ENCODE data around the gene ANKFN1.

The ANKFN1 gene

GRCh38 chr17:56177361-56177760 is 24.1 kb downstream of the ANKFN1 start:
- H3K36me3 ChIP-seq (ENCODE audit: control insufficient read depth, insufficient read depth, low read length) = no peaks in the 10 kb centered on the region
- no peak overlapping the region for H3K27ac ChIP-seq (ENCODE audit: insufficient read depth, low read length, poor library complexity, severe bottlenecking)
- no peak overlapping the region for H3K4me3 ChIP-seq (ENCODE audit: insufficient read depth, low read depth, low read length, poor library complexity, severe bottlenecking)
- DNase-seq = no peak
- H3K9me3 ChIP-seq (ENCODE audit: control insufficient read depth, low read length) = no peaks in the 10 kb centered on the region
- no peaks in the 10 kb centered on the region for H3K4me1 ChIP-seq (ENCODE audit: control insufficient read depth, insufficient read depth, low read length, poor library complexity, severe bottlenecking)
- H3K27me3 ChIP-seq (replicated peaks; ENCODE audit: control insufficient read depth, insufficient read depth, low read length, poor library complexity, severe bottlenecking) = peaks cover 8% of the 10 kb centered on the region

DNA sequence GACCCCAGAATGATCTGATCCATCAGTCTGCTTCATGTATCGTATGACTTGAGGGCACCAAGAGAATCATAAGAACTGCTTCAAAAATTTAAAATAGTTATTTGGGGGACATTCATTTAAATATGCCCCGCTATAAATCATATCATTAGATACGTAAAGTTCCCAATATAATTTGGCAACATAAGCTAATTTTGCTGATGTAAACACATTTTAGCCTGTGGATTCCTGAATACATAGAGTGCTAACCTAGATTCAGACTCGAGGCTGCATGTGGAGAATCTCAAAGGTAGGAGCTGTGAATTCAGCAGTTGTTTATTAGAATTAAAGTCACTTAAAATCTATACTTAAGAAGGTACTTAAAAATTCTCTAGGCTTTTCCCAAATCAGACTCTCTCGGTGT is 24.9 kb downstream of the ANKFN1 start:
- Histone ChIP-seq H3K36me3 (ENCODE audit: control insufficient read depth, insufficient read depth, low read length) (no peaks in the 10 kb centered on the region), H3K4me3 (ENCODE audit: insufficient read depth, low read depth, low read length, poor library complexity, severe bottlenecking) (no peak overlapping the region), H3K4me1 (ENCODE audit: control insufficient read depth, insufficient read depth, low read length, poor library complexity, severe bottlenecking) (no peaks in the 10 kb centered on the region), H3K27ac (ENCODE audit: insufficient read depth, low read length, poor library complexity, severe bottlenecking) (no peak overlapping the region), H3K9me3 (ENCODE audit: control insufficient read depth, low read length) (no peaks in the 10 kb centered on the region), H3K27me3 (replicated peaks; ENCODE audit: control insufficient read depth, insufficient read depth, low read length, poor library complexity, severe bottlenecking) (peaks cover 8% of the 10 kb centered on the region)
- no peak for DNase-seq

DNA sequence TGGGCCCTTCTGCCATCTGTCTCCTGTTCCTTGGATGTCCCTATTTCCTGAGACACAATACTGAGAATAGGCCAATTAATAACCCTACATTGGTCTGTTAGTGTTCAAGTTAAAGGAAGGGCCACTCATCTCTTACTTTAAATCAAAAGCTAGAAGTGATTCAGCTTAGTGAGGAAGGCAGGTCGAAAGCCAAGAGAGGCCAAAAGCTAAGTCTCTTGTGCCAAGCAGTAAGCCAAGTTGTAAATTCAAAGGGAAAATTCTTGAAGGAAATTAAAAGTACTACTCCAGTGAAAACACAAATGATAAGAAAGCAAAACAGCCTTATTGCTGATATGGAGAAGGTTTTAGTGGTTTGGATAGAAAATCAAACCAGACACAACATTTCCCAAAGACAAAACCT is 28.8 kb downstream of the ANKFN1 start:
- DNase-seq = no peak
- Histone ChIP-seq H3K36me3 (ENCODE audit: control insufficient read depth, insufficient read depth, low read length) (no peaks in the 10 kb centered on the region), H3K9me3 (ENCODE audit: control insufficient read depth, low read length) (no peaks in the 10 kb centered on the region), H3K27ac (ENCODE audit: insufficient read depth, low read length, poor library complexity, severe bottlenecking) (no peak overlapping the region), H3K27me3 (replicated peaks; ENCODE audit: control insufficient read depth, insufficient read depth, low read length, poor library complexity, severe bottlenecking) (no peaks in the 10 kb centered on the region), H3K4me1 (ENCODE audit: control insufficient read depth, insufficient read depth, low read length, poor library complexity, severe bottlenecking) (no peaks in the 10 kb centered on the region), H3K4me3 (ENCODE audit: insufficient read depth, low read depth, low read length, poor library complexity, severe bottlenecking) (no peak overlapping the region)

GRCh38 chr17:56184650-56185049 is 31.4 kb downstream of the ANKFN1 start:
- no peaks in the 10 kb centered on the region for H3K27me3 ChIP-seq (replicated peaks; ENCODE audit: control insufficient read depth, insufficient read depth, low read length, poor library complexity, severe bottlenecking)
- H3K27ac ChIP-seq (ENCODE audit: insufficient read depth, low read length, poor library complexity, severe bottlenecking) = no peak overlapping the region
- no peak overlapping the region for H3K4me3 ChIP-seq (ENCODE audit: insufficient read depth, low read depth, low read length, poor library complexity, severe bottlenecking)
- no peaks in the 10 kb centered on the region for H3K4me1 ChIP-seq (ENCODE audit: control insufficient read depth, insufficient read depth, low read length, poor library complexity, severe bottlenecking)
- H3K36me3 ChIP-seq (ENCODE audit: control insufficient read depth, insufficient read depth, low read length) = no peaks in the 10 kb centered on the region
- no peaks in the 10 kb centered on the region for H3K9me3 ChIP-seq (ENCODE audit: control insufficient read depth, low read length)
- DNase-seq = no peak

- no peak for DNase-seq
Measured at GRCh38 chr17:56185491-56186221, 32.4 kb downstream of the ANKFN1 start.

DNA sequence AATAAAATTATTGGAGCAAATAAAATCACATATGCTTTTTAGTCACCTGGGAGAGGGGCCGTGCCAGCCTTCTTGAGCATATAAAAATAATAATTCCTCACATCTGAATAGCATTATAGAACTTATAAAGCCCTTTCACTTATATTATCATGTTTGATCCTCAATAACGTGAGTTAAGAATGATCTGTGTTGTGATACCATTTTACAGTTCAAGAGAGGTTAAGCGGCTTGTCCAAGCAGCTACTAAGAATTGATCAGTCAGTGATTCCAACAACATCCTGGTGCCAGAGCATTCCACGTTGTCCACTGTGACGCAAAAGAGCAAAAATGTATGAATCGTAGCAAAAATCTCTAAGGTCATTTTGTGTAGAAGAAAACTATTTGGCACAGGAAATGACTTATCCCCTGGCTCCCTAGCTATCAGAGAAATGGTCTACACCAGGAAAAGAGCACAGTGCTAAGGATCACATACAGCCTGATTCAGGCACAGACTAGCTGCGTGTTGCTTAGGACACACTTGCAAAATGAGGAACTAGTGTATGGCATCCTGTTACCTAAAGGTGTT is 33.0 kb downstream of the ANKFN1 start:
- Histone ChIP-seq H3K36me3 (ENCODE audit: control insufficient read depth, insufficient read depth, low read length) (no peaks in the 10 kb centered on the region), H3K9me3 (ENCODE audit: control insufficient read depth, low read length) (no peaks in the 10 kb centered on the region), H3K4me3 (ENCODE audit: insufficient read depth, low read depth, low read length, poor library complexity, severe bottlenecking) (no peak overlapping the region), H3K4me1 (ENCODE audit: control insufficient read depth, insufficient read depth, low read length, poor library complexity, severe bottlenecking) (no peaks in the 10 kb centered on the region), H3K27ac (ENCODE audit: insufficient read depth, low read length, poor library complexity, severe bottlenecking) (no peak overlapping the region), H3K27me3 (replicated peaks; ENCODE audit: control insufficient read depth, insufficient read depth, low read length, poor library complexity, severe bottlenecking) (no peaks in the 10 kb centered on the region)
- DNase-seq = no peak

More at GRCh38 chr17:56185491-56186221, 32.4 kb downstream of the ANKFN1 start:
- H3K4me1 ChIP-seq (ENCODE audit: control insufficient read depth, insufficient read depth, low read length, poor library complexity, severe bottlenecking) = no peaks in the 10 kb centered on the region
- no peaks in the 10 kb centered on the region for H3K27me3 ChIP-seq (replicated peaks; ENCODE audit: control insufficient read depth, insufficient read depth, low read length, poor library complexity, severe bottlenecking)
- no peaks in the 10 kb centered on the region for H3K36me3 ChIP-seq (ENCODE audit: control insufficient read depth, insufficient read depth, low read length)
- H3K27ac ChIP-seq (ENCODE audit: insufficient read depth, low read length, poor library complexity, severe bottlenecking) = no peak overlapping the region
- H3K9me3 ChIP-seq (ENCODE audit: control insufficient read depth, low read length) = no peaks in the 10 kb centered on the region
- no peak overlapping the region for H3K4me3 ChIP-seq (ENCODE audit: insufficient read depth, low read depth, low read length, poor library complexity, severe bottlenecking)

DNA sequence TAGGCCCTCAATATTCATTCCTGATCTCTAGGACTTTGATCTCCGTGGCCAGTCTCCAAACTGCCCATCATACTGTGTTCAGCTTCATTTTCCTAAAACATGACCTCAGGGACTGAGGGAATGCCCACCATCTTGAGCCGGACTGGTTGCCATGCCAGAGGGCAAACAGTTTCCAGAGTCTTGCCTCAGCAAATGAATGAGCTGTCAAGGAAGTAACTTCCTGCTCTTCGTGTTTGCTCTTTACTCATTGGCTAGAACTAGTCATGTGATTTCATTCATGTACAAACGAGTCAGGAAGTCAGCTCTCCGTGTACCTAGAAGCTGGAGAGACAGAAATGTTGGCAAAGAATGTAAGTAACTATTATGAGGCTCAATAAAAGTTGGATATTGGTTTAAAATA is 50.2 kb downstream of the ANKFN1 start:
- Histone ChIP-seq H3K27me3 (replicated peaks; ENCODE audit: control insufficient read depth, insufficient read depth, low read length, poor library complexity, severe bottlenecking) (no peaks in the 10 kb centered on the region), H3K9me3 (ENCODE audit: control insufficient read depth, low read length) (no peaks in the 10 kb centered on the region), H3K27ac (ENCODE audit: insufficient read depth, low read length, poor library complexity, severe bottlenecking) (no peak overlapping the region), H3K4me1 (ENCODE audit: control insufficient read depth, insufficient read depth, low read length, poor library complexity, severe bottlenecking) (no peaks in the 10 kb centered on the region), H3K36me3 (ENCODE audit: control insufficient read depth, insufficient read depth, low read length) (no peaks in the 10 kb centered on the region), H3K4me3 (ENCODE audit: insufficient read depth, low read depth, low read length, poor library complexity, severe bottlenecking) (no peak overlapping the region)
- DNase-seq = no peak

- H3K27me3 ChIP-seq (replicated peaks; ENCODE audit: control insufficient read depth, insufficient read depth, low read length, poor library complexity, severe bottlenecking) = no peaks in the 10 kb centered on the region
- H3K27ac ChIP-seq (ENCODE audit: insufficient read depth, low read length, poor library complexity, severe bottlenecking) = no peak overlapping the region
- no peaks in the 10 kb centered on the region for H3K36me3 ChIP-seq (ENCODE audit: control insufficient read depth, insufficient read depth, low read length)
- H3K4me3 ChIP-seq (ENCODE audit: insufficient read depth, low read depth, low read length, poor library complexity, severe bottlenecking) = no peak overlapping the region
- H3K9me3 ChIP-seq (ENCODE audit: control insufficient read depth, low read length) = no peaks in the 10 kb centered on the region
- no peaks in the 10 kb centered on the region for H3K4me1 ChIP-seq (ENCODE audit: control insufficient read depth, insufficient read depth, low read length, poor library complexity, severe bottlenecking)
- no peak for DNase-seq
Measured at GRCh38 chr17:56206351-56206750, 53.1 kb downstream of the ANKFN1 start.

DNA sequence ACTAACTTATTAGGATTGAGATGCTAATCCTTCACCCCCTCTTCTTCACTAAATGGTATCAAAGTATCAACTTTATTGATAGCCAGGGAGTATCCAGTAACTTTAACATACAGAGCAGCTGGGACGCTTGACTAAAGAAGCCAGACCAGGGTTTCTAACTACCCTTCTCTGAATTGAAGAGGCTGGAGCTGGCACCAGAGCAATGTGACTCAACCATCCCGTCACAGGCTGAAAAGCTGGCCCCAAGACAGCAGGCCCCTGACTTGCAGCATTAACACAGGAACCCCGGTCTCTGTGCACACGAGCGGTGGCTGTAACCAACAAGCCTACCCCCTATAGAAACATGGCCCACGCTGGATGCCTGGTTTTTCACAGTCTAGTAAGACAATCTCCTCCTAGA is 59.8 kb downstream of the ANKFN1 start:
- no peak for DNase-seq
- H3K4me3 ChIP-seq (ENCODE audit: insufficient read depth, low read depth, low read length, poor library complexity, severe bottlenecking) = no peak overlapping the region
- H3K36me3 ChIP-seq (ENCODE audit: control insufficient read depth, insufficient read depth, low read length) = no peaks in the 10 kb centered on the region
- H3K9me3 ChIP-seq (ENCODE audit: control insufficient read depth, low read length) = no peaks in the 10 kb centered on the region
- H3K4me1 ChIP-seq (ENCODE audit: control insufficient read depth, insufficient read depth, low read length, poor library complexity, severe bottlenecking) = no peaks in the 10 kb centered on the region
- no peak overlapping the region for H3K27ac ChIP-seq (ENCODE audit: insufficient read depth, low read length, poor library complexity, severe bottlenecking)
- H3K27me3 ChIP-seq (replicated peaks; ENCODE audit: control insufficient read depth, insufficient read depth, low read length, poor library complexity, severe bottlenecking) = no peaks in the 10 kb centered on the region

- Histone ChIP-seq H3K4me1 (ENCODE audit: control insufficient read depth, insufficient read depth, low read length, poor library complexity, severe bottlenecking) (no peaks in the 10 kb centered on the region), H3K27me3 (replicated peaks; ENCODE audit: control insufficient read depth, insufficient read depth, low read length, poor library complexity, severe bottlenecking) (no peaks in the 10 kb centered on the region), H3K27ac (ENCODE audit: insufficient read depth, low read length, poor library complexity, severe bottlenecking) (no peak overlapping the region), H3K36me3 (ENCODE audit: control insufficient read depth, insufficient read depth, low read length) (no peaks in the 10 kb centered on the region), H3K4me3 (ENCODE audit: insufficient read depth, low read depth, low read length, poor library complexity, severe bottlenecking) (no peak overlapping the region), H3K9me3 (ENCODE audit: control insufficient read depth, low read length) (no peaks in the 10 kb centered on the region)
- no peak for DNase-seq
Measured at GRCh38 chr17:56217921-56218320, 64.6 kb downstream of the ANKFN1 start.

Measured in effector memory CD4-positive, alpha-beta T cell (primary cell).